ENCODE measurements around the gene SKIL.

Gene SKIL

GRCh38 chr3:170421111-170421641 lies 63.7 kb downstream of the SKIL start:
- no peaks in the 10 kb centered on the region for H3K9me3 ChIP-seq (ENCODE audit: low read length)
- no peaks in the 10 kb centered on the region for H4K20me1 ChIP-seq (ENCODE audit: insufficient read depth, low read length)
- H3K4me3 ChIP-seq (ENCODE audit: low read depth, low read length, poor library complexity, severe bottlenecking), result no peak overlapping the region
- H2AFZ ChIP-seq (ENCODE audit: low read length), result no peak overlapping the region
- TF ChIP-seq EZH2 (IDR thresholded peaks at IDR 0.05; ENCODE audit: borderline replicate concordance, low read length) (no peak), CTCF (IDR thresholded peaks at IDR 0.05; ENCODE audit: low read length) (no peak)
- H3K27me3 ChIP-seq (ENCODE audit: insufficient read depth, low read length), result no peaks in the 10 kb centered on the region
- no peak overlapping the region for H3K9ac ChIP-seq (ENCODE audit: low read length)
- H3K9me2 ChIP-seq (ENCODE audit: low read depth, low read length), result no peaks in the 10 kb centered on the region
- no peaks in the 10 kb centered on the region for H3F3A ChIP-seq (ENCODE audit: insufficient read depth, low read length)
- no peaks in the 10 kb centered on the region for H3K79me2 ChIP-seq (ENCODE audit: insufficient read depth, low read length)
- no peaks in the 10 kb centered on the region for H3K4me1 ChIP-seq (ENCODE audit: insufficient read depth, low read length, severe bottlenecking)
- H3K27ac ChIP-seq (ENCODE audit: low read depth, low read length, poor library complexity, severe bottlenecking), result no peak overlapping the region
- H3K36me3 ChIP-seq (ENCODE audit: insufficient read depth, low read length), result no peaks in the 10 kb centered on the region
- H3K4me2 ChIP-seq (ENCODE audit: low read length), result no peak overlapping the region

GRCh38 chr3:170421758-170422157 lies 64.2 kb downstream of the SKIL start:
- H3K27me3 ChIP-seq (ENCODE audit: insufficient read depth, low read length), result no peaks in the 10 kb centered on the region
- no peak overlapping the region for H2AFZ ChIP-seq (ENCODE audit: low read length)
- no peak overlapping the region for H3K4me2 ChIP-seq (ENCODE audit: low read length)
- no peak overlapping the region for H3K27ac ChIP-seq (ENCODE audit: low read depth, low read length, poor library complexity, severe bottlenecking)
- H3K36me3 ChIP-seq (ENCODE audit: insufficient read depth, low read length), result no peaks in the 10 kb centered on the region
- H3K4me3 ChIP-seq (ENCODE audit: low read depth, low read length, poor library complexity, severe bottlenecking), result no peak overlapping the region
- H3K9me3 ChIP-seq (ENCODE audit: low read length), result no peaks in the 10 kb centered on the region
- no peaks in the 10 kb centered on the region for H3K79me2 ChIP-seq (ENCODE audit: insufficient read depth, low read length)
- H3K9me2 ChIP-seq (ENCODE audit: low read depth, low read length), result no peaks in the 10 kb centered on the region
- no peaks in the 10 kb centered on the region for H3F3A ChIP-seq (ENCODE audit: insufficient read depth, low read length)
- TF ChIP-seq EZH2 (IDR thresholded peaks at IDR 0.05; ENCODE audit: borderline replicate concordance, low read length) (no peak), CTCF (IDR thresholded peaks at IDR 0.05; ENCODE audit: low read length) (no peak)
- H3K4me1 ChIP-seq (ENCODE audit: insufficient read depth, low read length, severe bottlenecking), result no peaks in the 10 kb centered on the region
- no peak overlapping the region for H3K9ac ChIP-seq (ENCODE audit: low read length)
- no peaks in the 10 kb centered on the region for H4K20me1 ChIP-seq (ENCODE audit: insufficient read depth, low read length)

- Histone ChIP-seq H3K4me3 (ENCODE audit: low read depth, low read length, poor library complexity, severe bottlenecking) (no peak overlapping the region), H3K9ac (ENCODE audit: low read length) (no peak overlapping the region), H3K27ac (ENCODE audit: low read depth, low read length, poor library complexity, severe bottlenecking) (no peak overlapping the region), H3K9me3 (ENCODE audit: low read length) (no peaks in the 10 kb centered on the region), H3K79me2 (ENCODE audit: insufficient read depth, low read length) (no peaks in the 10 kb centered on the region), H3K4me2 (ENCODE audit: low read length) (no peak overlapping the region), H3K27me3 (ENCODE audit: insufficient read depth, low read length) (no peaks in the 10 kb centered on the region), H3K36me3 (ENCODE audit: insufficient read depth, low read length) (no peaks in the 10 kb centered on the region), H3K9me2 (ENCODE audit: low read depth, low read length) (no peaks in the 10 kb centered on the region), H4K20me1 (ENCODE audit: insufficient read depth, low read length) (no peaks in the 10 kb centered on the region), H3F3A (ENCODE audit: insufficient read depth, low read length) (no peaks in the 10 kb centered on the region), H2AFZ (ENCODE audit: low read length) (no peak overlapping the region), H3K4me1 (ENCODE audit: insufficient read depth, low read length, severe bottlenecking) (no peaks in the 10 kb centered on the region)
- TF ChIP-seq CTCF (IDR thresholded peaks at IDR 0.05; ENCODE audit: low read length), result no peak
- TF ChIP-seq EZH2 (IDR thresholded peaks at IDR 0.05; ENCODE audit: borderline replicate concordance, low read length), result no peak
Observed at GRCh38 chr3:170423001-170423615, 65.6 kb downstream of the SKIL start.

Measured in OCI-LY1 (cell line).